GM23338 (cell line): Measurements from ENCODE around the gene TSSC4. TPM values are rescaled to one million over a fixed set of nuclear protein-coding genes. Genes with fewer than 3 reads are reported as not detected.

Source experiments
- ATAC-seq: fragments of 200-7000 bp; cut with Tn5 transposase; 3 replicates; pipeline ENCODE4 v1.9.1; 2020
- DNase-seq: peaks from one replicate; pipeline ENCODE4 v3.0.0-alpha.2; 2015; ENCODE audit warnings: low spot score
- H2AFZ ChIP-seq: fragments of 200-600 bp; sonication (generic); 2 replicates; pipeline ENCODE4 v1.8.0; 2016; ENCODE audit warnings: antibody characterized with exemption, mild to moderate bottlenecking, moderate library complexity
- H3F3A ChIP-seq: fragments of 200-600 bp; sonication (generic); replicated peaks from 2 replicates; pipeline ENCODE4 v1.8.0; 2017; ENCODE audit warnings: antibody characterized with exemption, mixed run types, low read depth
- H3K27ac ChIP-seq: fragments of 200-600 bp; sonication (generic); 2 replicates; pipeline ENCODE4 v1.6.1; 2016; ENCODE audit warnings: low read depth
- H3K27me3 ChIP-seq: fragments of 200-600 bp; sonication (generic); 2 replicates; pipeline ENCODE4 v1.8.0; 2016; ENCODE audit warnings: mild to moderate bottlenecking, mixed run types, moderate library complexity; ENCODE audit not compliant: insufficient read depth
- H3K36me3 ChIP-seq: fragments of 200-600 bp; sonication (generic); 2 replicates; pipeline ENCODE4 v1.8.0; 2016; ENCODE audit warnings: mild to moderate bottlenecking; ENCODE audit not compliant: insufficient read depth
- H3K4me1 ChIP-seq: fragments of 200-600 bp; sonication (generic); 2 replicates; pipeline ENCODE4 v1.8.0; 2016; ENCODE audit warnings: mild to moderate bottlenecking, moderate library complexity; ENCODE audit not compliant: insufficient read depth
- H3K4me2 ChIP-seq: fragments of 200-600 bp; sonication (generic); 2 replicates; pipeline ENCODE4 v1.7.1; 2017; ENCODE audit warnings: mixed run types
- H3K4me3 ChIP-seq: fragments of 200-600 bp; sonication (generic); 2 replicates; pipeline ENCODE4 v1.6.1; 2016; ENCODE audit warnings: mixed run types
- H3K79me2 ChIP-seq: fragments of 200-600 bp; sonication (generic); replicated peaks from 2 replicates; pipeline ENCODE4 v1.8.0; 2017; ENCODE audit warnings: mild to moderate bottlenecking; ENCODE audit not compliant: insufficient read depth
- H3K9me2 ChIP-seq: fragments of 200-600 bp; sonication (generic); 2 replicates; pipeline ENCODE4 v1.8.0; 2017; ENCODE audit not compliant: insufficient read depth
- H4K20me1 ChIP-seq: fragments of 200-600 bp; sonication (generic); replicated peaks from 2 replicates; pipeline ENCODE4 v1.8.0; 2017; ENCODE audit warnings: mild to moderate bottlenecking; ENCODE audit not compliant: insufficient read depth
- H3K27ac Mint-ChIP-seq: 2 replicates; pipeline ENCODE4 v1.8.0; 2020; ENCODE audit warnings: inconsistent platforms, mild to moderate bottlenecking, moderate library complexity, mixed read lengths
- H3K27me3 Mint-ChIP-seq: 3 replicates; pipeline ENCODE4 v1.8.0; 2022; ENCODE audit warnings: low read depth, mild to moderate bottlenecking, moderate library complexity, mixed read lengths, inconsistent platforms; ENCODE audit not compliant: insufficient read depth, poor library complexity
- H3K36me3 Mint-ChIP-seq: 3 replicates; pipeline ENCODE4 v1.8.0; 2021; ENCODE audit warnings: low read depth, mild to moderate bottlenecking, inconsistent platforms, moderate library complexity, mixed read lengths
- H3K4me1 Mint-ChIP-seq: 3 replicates; pipeline ENCODE4 v1.8.0; 2020; ENCODE audit warnings: mild to moderate bottlenecking, inconsistent platforms, mixed read lengths
- H3K4me3 Mint-ChIP-seq: 3 replicates; pipeline ENCODE4 v1.8.0; 2021; ENCODE audit warnings: moderate library complexity, mild to moderate bottlenecking, inconsistent platforms, mixed read lengths
- H3K9me3 Mint-ChIP-seq: 3 replicates; pipeline ENCODE4 v1.8.0; 2020; ENCODE audit warnings: moderate library complexity, mild to moderate bottlenecking, inconsistent platforms, mixed read lengths
- CREB1 ChIP-seq: fragments of 250-450 bp; sonication (Bioruptor Pico); IDR thresholded peaks from 2 replicates; pipeline ENCODE4 v1.5.0; 2020; ENCODE audit warnings: low read depth, mild to moderate bottlenecking, moderate library complexity
- CTCF ChIP-seq, 2 experiments: fragments of 200-600 bp in 1 of 2; sonication (generic) in 1 of 2; conservative IDR thresholded peaks; 2 replicates each; pipeline versions ENCODE4 v1.5.1 to v1.6.1; 2016 to 2017; ENCODE audit warnings: antibody characterized with exemption in 2 of 2, low read depth in 2 of 2, mild to moderate bottlenecking in 2 of 2, moderate library complexity in 1 of 2
- EZH2 ChIP-seq: fragments of 200-600 bp; sonication (generic); IDR thresholded peaks from one replicate; pipeline ENCODE4 v1.8.0; 2017; ENCODE audit warnings: antibody characterized with exemption, mild to moderate bottlenecking, low read depth; ENCODE audit not compliant: unreplicated experiment
- EZH2phosphoT487 ChIP-seq: fragments of 200-600 bp; sonication (generic); IDR thresholded peaks from one replicate; pipeline ENCODE4 v1.8.1; 2018; ENCODE audit warnings: antibody characterized with exemption; ENCODE audit not compliant: unreplicated experiment
- JUNB ChIP-seq: IDR thresholded peaks from one replicate; pipeline ENCODE4 v1.6.1; 2016; ENCODE audit warnings: antibody characterized with exemption; ENCODE audit not compliant: unreplicated experiment
- NANOG ChIP-seq: IDR thresholded peaks from 2 replicates; pipeline ENCODE4 v1.6.1; 2016; ENCODE audit warnings: antibody characterized with exemption, borderline replicate concordance
- POLR2AphosphoS5 ChIP-seq: IDR thresholded peaks from 2 replicates; pipeline ENCODE4 v1.6.1; 2016; ENCODE audit warnings: antibody characterized with exemption, low read depth
- STAT1 ChIP-seq: IDR thresholded peaks from one replicate; pipeline ENCODE4 v1.6.1; 2016; ENCODE audit warnings: antibody characterized with exemption; ENCODE audit not compliant: unreplicated experiment
- ZNF114 ChIP-seq: fragments of 250-450 bp; sonication (Bioruptor Pico); IDR thresholded peaks from 2 replicates; pipeline ENCODE4 v1.5.0; 2020; ENCODE audit warnings: mild to moderate bottlenecking, moderate library complexity
- ZNF331 ChIP-seq: fragments of 250-450 bp; sonication (Bioruptor Pico); IDR thresholded peaks from 2 replicates; pipeline ENCODE4 v1.5.0; 2020; ENCODE audit warnings: low read depth, mild to moderate bottlenecking, moderate library complexity
- polyA plus RNA-seq: library from polyadenylated mRNA; unstranded; fragments of >200 nt; fragmentation: Nextera tagmentation; extraction: Ambion mirVana; gene quantifications from 2 replicates; pipeline ENCODE4 v1.2.1, GENCODE V29; 2016
- total RNA-seq: library from RNA; depleted of rRNA; stranded (reverse); fragments of >200 nt; shearing (Covaris generic); gene quantifications from 2 replicates; pipeline ENCODE4 v1.2.3, GENCODE V29; 2014
- TF ChIP-seq, protein P1 (sequence below): IDR thresholded peaks from 2 replicates; pipeline ENCODE4 v1.6.1; 2016; ENCODE audit warnings: antibody characterized with exemption
- TF ChIP-seq, protein P2 (sequence below): IDR thresholded peaks from one replicate; pipeline ENCODE4 v1.6.1; 2018; ENCODE audit warnings: antibody characterized with exemption; ENCODE audit not compliant: unreplicated experiment
- TF ChIP-seq, protein P3 (sequence below): fragments of 250-450 bp; sonication (Bioruptor Pico); IDR thresholded peaks from 2 replicates; pipeline ENCODE4 v1.5.0; 2020; ENCODE audit warnings: mild to moderate bottlenecking, moderate library complexity

Gene TSSC4
- total and polyA plus RNA-seq, 2 experiments from 2014 or later: 27.5 to 44.3 TPM

DNA sequence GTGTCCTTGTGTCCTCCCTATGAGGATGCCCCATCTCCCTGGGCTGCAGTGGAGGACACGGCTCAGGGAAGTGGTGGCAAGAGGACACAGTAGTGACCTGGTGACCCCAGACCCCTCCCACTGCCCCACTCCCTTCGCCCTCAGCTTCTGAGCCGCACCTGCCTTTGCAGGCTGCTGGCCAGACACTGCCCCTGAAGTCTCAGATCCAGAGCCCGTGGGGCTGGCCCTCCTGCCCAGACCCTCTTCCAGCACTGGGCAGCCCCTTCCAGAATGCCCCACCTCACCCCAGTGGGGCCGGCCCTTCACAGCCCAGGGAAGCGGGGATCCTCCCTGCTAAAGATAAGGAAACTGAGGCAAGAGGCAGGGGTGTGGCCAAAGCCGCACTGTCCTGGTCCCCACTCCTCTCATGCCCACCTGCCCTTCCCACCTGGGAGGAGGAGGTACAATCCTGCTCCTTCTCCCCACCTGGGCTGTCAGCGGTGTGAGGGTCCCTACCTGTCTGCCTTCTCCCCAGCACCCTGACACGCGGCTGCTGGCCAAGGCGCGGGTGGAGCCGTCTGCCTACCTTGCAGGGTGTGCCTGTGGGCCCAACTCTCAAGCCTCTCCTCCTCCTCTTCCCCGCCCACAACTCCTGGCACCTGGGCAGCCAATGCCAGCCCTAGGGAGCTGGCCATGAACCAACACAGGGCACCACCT, 26.4 kb downstream of the TSSC4 start:
- Mint-ChIP-seq H3K27me3 (peaks cover 5% of the 10 kb centered on the region), H3K36me3 (no peaks in the 10 kb centered on the region), H3K9me3 (peaks cover 3% of the 10 kb centered on the region; the same call in 1 of the 3 replicates), H3K4me3 (no peak overlapping the region), H3K27ac (no peak overlapping the region), H3K4me1 (no peaks in the 10 kb centered on the region)
- Histone ChIP-seq H2AFZ (no peak overlapping the region), H3K79me2 (no peaks in the 10 kb centered on the region), H3F3A (no peaks in the 10 kb centered on the region), H4K20me1 (no peaks in the 10 kb centered on the region), H3K27ac (no peak overlapping the region), H3K9me2 (0 out of 2 replicates have a peak, but pooled peaks cover 5% of the 10 kb centered on the region), H3K4me3 (no peak overlapping the region), H3K4me1 (no peaks in the 10 kb centered on the region), H3K4me2 (no peak overlapping the region), H3K36me3 (no peaks in the 10 kb centered on the region), H3K27me3 (no peaks in the 10 kb centered on the region)
- ATAC-seq: no peak
- TF ChIP-seq EZH2phosphoT487 (no peak), CTCF (conservative IDR thresholded peaks at IDR 0.05; ENCODE audit: low read depth in 2 of 2) (no peak), POLR2AphosphoS5 (no peak), NANOG (no peak), CREB1 (CRISPR knock-in tag) (no peak), ZNF114 (CRISPR knock-in tag) (no peak), STAT1 (no peak), JUNB (no peak), ZNF331 (CRISPR knock-in tag) (no peak), EZH2 (no peak)
- TF ChIP-seq, protein P1, sequence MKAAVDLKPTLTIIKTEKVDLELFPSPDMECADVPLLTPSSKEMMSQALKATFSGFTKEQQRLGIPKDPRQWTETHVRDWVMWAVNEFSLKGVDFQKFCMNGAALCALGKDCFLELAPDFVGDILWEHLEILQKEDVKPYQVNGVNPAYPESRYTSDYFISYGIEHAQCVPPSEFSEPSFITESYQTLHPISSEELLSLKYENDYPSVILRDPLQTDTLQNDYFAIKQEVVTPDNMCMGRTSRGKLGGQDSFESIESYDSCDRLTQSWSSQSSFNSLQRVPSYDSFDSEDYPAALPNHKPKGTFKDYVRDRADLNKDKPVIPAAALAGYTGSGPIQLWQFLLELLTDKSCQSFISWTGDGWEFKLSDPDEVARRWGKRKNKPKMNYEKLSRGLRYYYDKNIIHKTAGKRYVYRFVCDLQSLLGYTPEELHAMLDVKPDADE: no peak
- TF ChIP-seq, protein P2, sequence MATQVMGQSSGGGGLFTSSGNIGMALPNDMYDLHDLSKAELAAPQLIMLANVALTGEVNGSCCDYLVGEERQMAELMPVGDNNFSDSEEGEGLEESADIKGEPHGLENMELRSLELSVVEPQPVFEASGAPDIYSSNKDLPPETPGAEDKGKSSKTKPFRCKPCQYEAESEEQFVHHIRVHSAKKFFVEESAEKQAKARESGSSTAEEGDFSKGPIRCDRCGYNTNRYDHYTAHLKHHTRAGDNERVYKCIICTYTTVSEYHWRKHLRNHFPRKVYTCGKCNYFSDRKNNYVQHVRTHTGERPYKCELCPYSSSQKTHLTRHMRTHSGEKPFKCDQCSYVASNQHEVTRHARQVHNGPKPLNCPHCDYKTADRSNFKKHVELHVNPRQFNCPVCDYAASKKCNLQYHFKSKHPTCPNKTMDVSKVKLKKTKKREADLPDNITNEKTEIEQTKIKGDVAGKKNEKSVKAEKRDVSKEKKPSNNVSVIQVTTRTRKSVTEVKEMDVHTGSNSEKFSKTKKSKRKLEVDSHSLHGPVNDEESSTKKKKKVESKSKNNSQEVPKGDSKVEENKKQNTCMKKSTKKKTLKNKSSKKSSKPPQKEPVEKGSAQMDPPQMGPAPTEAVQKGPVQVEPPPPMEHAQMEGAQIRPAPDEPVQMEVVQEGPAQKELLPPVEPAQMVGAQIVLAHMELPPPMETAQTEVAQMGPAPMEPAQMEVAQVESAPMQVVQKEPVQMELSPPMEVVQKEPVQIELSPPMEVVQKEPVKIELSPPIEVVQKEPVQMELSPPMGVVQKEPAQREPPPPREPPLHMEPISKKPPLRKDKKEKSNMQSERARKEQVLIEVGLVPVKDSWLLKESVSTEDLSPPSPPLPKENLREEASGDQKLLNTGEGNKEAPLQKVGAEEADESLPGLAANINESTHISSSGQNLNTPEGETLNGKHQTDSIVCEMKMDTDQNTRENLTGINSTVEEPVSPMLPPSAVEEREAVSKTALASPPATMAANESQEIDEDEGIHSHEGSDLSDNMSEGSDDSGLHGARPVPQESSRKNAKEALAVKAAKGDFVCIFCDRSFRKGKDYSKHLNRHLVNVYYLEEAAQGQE: no peak
- TF ChIP-seq, protein P3, sequence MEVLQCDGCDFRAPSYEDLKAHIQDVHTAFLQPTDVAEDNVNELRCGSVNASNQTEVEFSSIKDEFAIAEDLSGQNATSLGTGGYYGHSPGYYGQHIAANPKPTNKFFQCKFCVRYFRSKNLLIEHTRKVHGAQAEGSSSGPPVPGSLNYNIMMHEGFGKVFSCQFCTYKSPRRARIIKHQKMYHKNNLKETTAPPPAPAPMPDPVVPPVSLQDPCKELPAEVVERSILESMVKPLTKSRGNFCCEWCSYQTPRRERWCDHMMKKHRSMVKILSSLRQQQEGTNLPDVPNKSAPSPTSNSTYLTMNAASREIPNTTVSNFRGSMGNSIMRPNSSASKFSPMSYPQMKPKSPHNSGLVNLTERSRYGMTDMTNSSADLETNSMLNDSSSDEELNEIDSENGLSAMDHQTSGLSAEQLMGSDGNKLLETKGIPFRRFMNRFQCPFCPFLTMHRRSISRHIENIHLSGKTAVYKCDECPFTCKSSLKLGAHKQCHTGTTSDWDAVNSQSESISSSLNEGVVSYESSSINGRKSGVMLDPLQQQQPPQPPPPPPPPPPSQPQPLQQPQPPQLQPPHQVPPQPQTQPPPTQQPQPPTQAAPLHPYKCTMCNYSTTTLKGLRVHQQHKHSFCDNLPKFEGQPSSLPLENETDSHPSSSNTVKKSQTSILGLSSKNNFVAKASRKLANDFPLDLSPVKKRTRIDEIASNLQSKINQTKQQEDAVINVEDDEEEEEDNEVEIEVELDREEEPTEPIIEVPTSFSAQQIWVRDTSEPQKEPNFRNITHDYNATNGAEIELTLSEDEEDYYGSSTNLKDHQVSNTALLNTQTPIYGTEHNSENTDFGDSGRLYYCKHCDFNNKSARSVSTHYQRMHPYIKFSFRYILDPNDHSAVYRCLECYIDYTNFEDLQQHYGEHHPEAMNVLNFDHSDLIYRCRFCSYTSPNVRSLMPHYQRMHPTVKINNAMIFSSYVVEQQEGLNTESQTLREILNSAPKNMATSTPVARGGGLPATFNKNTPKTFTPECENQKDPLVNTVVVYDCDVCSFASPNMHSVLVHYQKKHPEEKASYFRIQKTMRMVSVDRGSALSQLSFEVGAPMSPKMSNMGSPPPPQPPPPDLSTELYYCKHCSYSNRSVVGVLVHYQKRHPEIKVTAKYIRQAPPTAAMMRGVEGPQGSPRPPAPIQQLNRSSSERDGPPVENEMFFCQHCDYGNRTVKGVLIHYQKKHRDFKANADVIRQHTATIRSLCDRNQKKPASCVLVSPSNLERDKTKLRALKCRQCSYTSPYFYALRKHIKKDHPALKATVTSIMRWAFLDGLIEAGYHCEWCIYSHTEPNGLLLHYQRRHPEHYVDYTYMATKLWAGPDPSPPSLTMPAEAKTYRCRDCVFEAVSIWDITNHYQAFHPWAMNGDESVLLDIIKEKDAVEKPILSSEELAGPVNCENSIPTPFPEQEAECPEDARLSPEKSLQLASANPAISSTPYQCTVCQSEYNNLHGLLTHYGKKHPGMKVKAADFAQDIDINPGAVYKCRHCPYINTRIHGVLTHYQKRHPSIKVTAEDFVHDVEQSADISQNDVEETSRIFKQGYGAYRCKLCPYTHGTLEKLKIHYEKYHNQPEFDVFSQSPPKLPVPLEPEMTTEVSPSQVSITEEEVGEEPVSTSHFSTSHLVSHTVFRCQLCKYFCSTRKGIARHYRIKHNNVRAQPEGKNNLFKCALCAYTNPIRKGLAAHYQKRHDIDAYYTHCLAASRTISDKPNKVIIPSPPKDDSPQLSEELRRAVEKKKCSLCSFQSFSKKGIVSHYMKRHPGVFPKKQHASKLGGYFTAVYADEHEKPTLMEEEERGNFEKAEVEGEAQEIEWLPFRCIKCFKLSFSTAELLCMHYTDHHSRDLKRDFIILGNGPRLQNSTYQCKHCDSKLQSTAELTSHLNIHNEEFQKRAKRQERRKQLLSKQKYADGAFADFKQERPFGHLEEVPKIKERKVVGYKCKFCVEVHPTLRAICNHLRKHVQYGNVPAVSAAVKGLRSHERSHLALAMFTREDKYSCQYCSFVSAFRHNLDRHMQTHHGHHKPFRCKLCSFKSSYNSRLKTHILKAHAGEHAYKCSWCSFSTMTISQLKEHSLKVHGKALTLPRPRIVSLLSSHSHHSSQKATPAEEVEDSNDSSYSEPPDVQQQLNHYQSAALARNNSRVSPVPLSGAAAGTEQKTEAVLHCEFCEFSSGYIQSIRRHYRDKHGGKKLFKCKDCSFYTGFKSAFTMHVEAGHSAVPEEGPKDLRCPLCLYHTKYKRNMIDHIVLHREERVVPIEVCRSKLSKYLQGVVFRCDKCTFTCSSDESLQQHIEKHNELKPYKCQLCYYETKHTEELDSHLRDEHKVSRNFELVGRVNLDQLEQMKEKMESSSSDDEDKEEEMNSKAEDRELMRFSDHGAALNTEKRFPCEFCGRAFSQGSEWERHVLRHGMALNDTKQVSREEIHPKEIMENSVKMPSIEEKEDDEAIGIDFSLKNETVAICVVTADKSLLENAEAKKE: no peak
- DNase-seq: no peak
